Right lobe of liver (tissue), 6 donors: ENCODE results near the gene SOX14. TPM values are rescaled to one million over a fixed set of nuclear protein-coding genes. Genes with fewer than 3 reads are reported as not detected.
A peak's percentile ranks its signal among the peaks of the same experiment; 100 is the strongest.

Source experiments
- ATAC-seq, 4 donors: fragments of 200-7000 bp; cut with Tn5 transposase; one replicate each; pipeline ENCODE4 v1.9.1; 2020; ENCODE audit warnings: mild to moderate bottlenecking in 4 of 4, moderate library complexity in 4 of 4
- DNase-seq, 3 donors: peaks; one replicate each; pipeline ENCODE4 v3.0.0-alpha.2; 2020
- H3K27ac ChIP-seq, 3 donors: fragments of 200-600 bp; one replicate each; pipeline ENCODE4 v1.8.0; 2022
- H3K27me3 ChIP-seq, 2 donors: fragments of 200-600 bp; one replicate each; pipeline ENCODE4 v1.8.0; 2022
- H3K36me3 ChIP-seq, 4 donors: fragments of 200-600 bp; sonication (generic) in 1 of 4; one replicate each; pipeline versions ENCODE4 v1.5.1 to v1.8.0; 2017 to 2022; ENCODE audit warnings: control low read depth in 1 of 4
- H3K4me1 ChIP-seq, 4 donors: fragments of 200-600 bp; sonication (generic) in 1 of 4; one replicate each; pipeline versions ENCODE4 v1.5.1 to v1.8.0; 2017 to 2022; ENCODE audit warnings: control low read depth in 1 of 4
- H3K4me3 ChIP-seq, 3 donors: fragments of 200-600 bp; one replicate each; pipeline ENCODE4 v1.8.0; 2022
- H3K9me3 ChIP-seq, 4 donors: fragments of 200-600 bp; sonication (generic) in 1 of 4; one replicate each; pipeline versions ENCODE4 v1.5.1 to v1.8.0; 2017 to 2022; ENCODE audit warnings: control low read depth in 1 of 4
- CTCF ChIP-seq, 4 donors: fragments of 200-600 bp in 3 of 4; fragments of 450-650 bp in 1 of 4; IDR thresholded peaks; one replicate each; pipeline versions ENCODE4 v1.5.1 to v1.8.0; 2016 to 2022; ENCODE audit warnings: antibody characterized with exemption in 4 of 4, mild to moderate bottlenecking in 2 of 4
- POLR2A ChIP-seq: fragments of 450-650 bp; IDR thresholded peaks from one replicate; pipeline ENCODE4 v1.6.1; 2017; ENCODE audit warnings: antibody characterized with exemption, mild to moderate bottlenecking
- WGBS: methylation state at CpG from one replicate; pipeline ENCODE4 v1.1.6; 2018; ENCODE audit warnings: low coverage, low lambda C conversion rate; ENCODE audit not compliant: insufficient coverage; ENCODE audit errors: missing lambda C conversion rate; 5-methylcytosine and 5-hydroxymethylcytosine counted together
- intact Hi-C, 2 donors: fragments of 100-400 bp; cut with DNase I; formaldehyde crosslinking; loops; one replicate each; pipeline versions ENCODE4 v1.11.2 to v1.14.1; 2022
- total RNA-seq, 6 experiments: library from RNA; depleted of rRNA in 2 of 6; stranded (reverse); fragments of >200 nt in 2 of 6; fragmentation: NEBNext Ultra II Directional in 3 of 6; extraction: Animal tissue kit (Norgen Biotek cat#: 25700) in 3 of 6; gene quantifications; one replicate each; pipeline versions ENCODE4 v1.1.0 to v1.2.4, GENCODE V29; 2016 to 2023
- donor health status: DM: no; HTN: yes; CAD: no.
- donor health status: DM: no; HTN: no; CAD: no.
- donor health status: DM: no; HTN: no; CAD: no.
- donor health status: DM: no; HTN: yes; CAD: no.
- donor health status: DM: no; HTN: yes; CAD: no.

SOX14 gene
- total RNA-seq, 6 experiments from 2014 or later, result not detected

GRCh38 chr3:137766041-137766875 lies 2.1 kb downstream of the SOX14 start:
- WGBS, result 2% methylated on average over 20 of the region's 21 CpGs
- H3K4me1 ChIP-seq, result peaks cover 0 to 40% (median 5%) of the 10 kb centered on the region in 4 donors
- DNase-seq (no peak), ATAC-seq (no peak)
- H3K27ac ChIP-seq, result no peak overlapping the region
- no peak for TF ChIP-seq POLR2A
- TF ChIP-seq CTCF (IDR thresholded peaks at IDR 0.05), result no peak
- no peaks in the 10 kb centered on the region for H3K36me3 ChIP-seq
- H3K27me3 ChIP-seq, result peaks cover 26 to 64% of the 10 kb centered on the region in 2 donors
- intact Hi-C loops, result no loop called here
- H3K4me3 ChIP-seq, result no peak overlapping the region
- no peaks in the 10 kb centered on the region for H3K9me3 ChIP-seq

- Histone ChIP-seq H3K27me3 (peaks cover 29 to 62% of the 10 kb centered on the region in 2 donors), H3K4me1 (peaks cover 0 to 44% (median 5%) of the 10 kb centered on the region in 4 donors), H3K27ac (no peak overlapping the region), H3K36me3 (no peaks in the 10 kb centered on the region), H3K4me3 (no peak overlapping the region), H3K9me3 (no peaks in the 10 kb centered on the region)
- TF ChIP-seq CTCF (IDR thresholded peaks at IDR 0.05) (no peak), POLR2A (no peak)
- intact Hi-C loops, result no loop called here
- ATAC-seq, result no peak
- DNase-seq, result no peak
- WGBS, result under 1% methylated on average over 22 of the region's 22 CpGs
Measured at GRCh38 chr3:137766876-137767537, 2.9 kb downstream of the SOX14 start.

- peak; percentile 39 to 66 (median 54) for ATAC-seq
- H3K4me3 ChIP-seq, result peak overlapping the region; percentile 21 to 48 (median 43)
- TF ChIP-seq POLR2A (no peak), CTCF (IDR thresholded peaks at IDR 0.05) (no peak)
- DNase-seq, result peak in 2 of 3 donors; percentile 44 to 59
- H3K36me3 ChIP-seq, result no peaks in the 10 kb centered on the region
- H3K27me3 ChIP-seq, result peaks cover 25 to 59% of the 10 kb centered on the region in 2 donors
- intact Hi-C loops, result no loop called here
- 2% methylated on average over 22 of the region's 36 CpGs for WGBS
- peaks cover 0 to 44% (median 5%) of the 10 kb centered on the region in 4 donors for H3K4me1 ChIP-seq
- H3K27ac ChIP-seq, result no peak overlapping the region
- no peaks in the 10 kb centered on the region for H3K9me3 ChIP-seq
Measured at GRCh38 chr3:137767538-137768360, 3.6 kb downstream of the SOX14 start.
